ENCODE measurements around the gene PDE6D.

Gene PDE6D

GRCh38 chr2:231709981-231710798, 70.9 kb downstream of the PDE6D start:
- peak; percentile 88 for DNase-seq (ENCODE audit: low read depth)
- TF ChIP-seq MAX (IDR thresholded peaks at IDR 0.05; ENCODE audit: low read depth, low read length), result peak; percentile 95
- peak; percentile 47 for TF ChIP-seq CTCF (IDR thresholded peaks at IDR 0.05; ENCODE audit: low read depth, low read length)
- no peak for TF ChIP-seq POLR2A (IDR thresholded peaks at IDR 0.05; ENCODE audit: extremely low read depth, insufficient read length)
- TF ChIP-seq MYC (IDR thresholded peaks at IDR 0.05; ENCODE audit: low read depth, low read length), result peak; percentile 94
- peak overlapping the region; percentile 97 for H3K4me3 ChIP-seq (ENCODE audit: low read depth, low read length)

GRCh38 chr2:231709636-231709980, 71.5 kb downstream of the PDE6D start:
- no peak for TF ChIP-seq CTCF (IDR thresholded peaks at IDR 0.05; ENCODE audit: low read depth, low read length)
- TF ChIP-seq POLR2A (IDR thresholded peaks at IDR 0.05; ENCODE audit: extremely low read depth, insufficient read length), result no peak
- no peak for TF ChIP-seq MYC (IDR thresholded peaks at IDR 0.05; ENCODE audit: low read depth, low read length)
- no peak for TF ChIP-seq MAX (IDR thresholded peaks at IDR 0.05; ENCODE audit: low read depth, low read length)
- peak; percentile 68 for DNase-seq (ENCODE audit: low read depth)
- peak overlapping the region; percentile 97 for H3K4me3 ChIP-seq (ENCODE audit: low read depth, low read length)

- DNase-seq (ENCODE audit: low read depth), result peak; percentile 62
- no peak for TF ChIP-seq MAX (IDR thresholded peaks at IDR 0.05; ENCODE audit: low read depth, low read length)
- TF ChIP-seq POLR2A (IDR thresholded peaks at IDR 0.05; ENCODE audit: extremely low read depth, insufficient read length), result no peak
- TF ChIP-seq CTCF (IDR thresholded peaks at IDR 0.05; ENCODE audit: low read depth, low read length), result no peak
- no peak for TF ChIP-seq MYC (IDR thresholded peaks at IDR 0.05; ENCODE audit: low read depth, low read length)
- H3K4me3 ChIP-seq (ENCODE audit: low read depth, low read length), result peak overlapping the region; percentile 97
These were observed 72.1 kb downstream of the PDE6D start for GRCh38 chr2:231708773-231709635.

- DNase-seq (ENCODE audit: low read depth), result peak; percentile 100
- TF ChIP-seq POLR2A (IDR thresholded peaks at IDR 0.05; ENCODE audit: extremely low read depth, insufficient read length) (peak; percentile 96), CTCF (IDR thresholded peaks at IDR 0.05; ENCODE audit: low read depth, low read length) (no peak), MAX (IDR thresholded peaks at IDR 0.05; ENCODE audit: low read depth, low read length) (peak; percentile 24), MYC (IDR thresholded peaks at IDR 0.05; ENCODE audit: low read depth, low read length) (no peak; the same call in 1 of the 2 replicates)
- peak within 1 kb of the TSS; percentile 97 for H3K4me3 ChIP-seq (ENCODE audit: low read depth, low read length)
These were observed 72.9 kb downstream of the PDE6D start, which contains the start of gene PTMA for GRCh38 chr2:231707927-231708772. PTMA (plus strand) TSS chr2:231708525; CDS start chr2:231708707, 182 bp downstream.

- TF ChIP-seq CTCF (IDR thresholded peaks at IDR 0.05; ENCODE audit: low read depth, low read length) (no peak), MAX (IDR thresholded peaks at IDR 0.05; ENCODE audit: low read depth, low read length) (no peak), MYC (IDR thresholded peaks at IDR 0.05; ENCODE audit: low read depth, low read length) (no peak; the same call in 1 of the 2 replicates), POLR2A (IDR thresholded peaks at IDR 0.05; ENCODE audit: extremely low read depth, insufficient read length) (no peak)
- H3K4me3 ChIP-seq (ENCODE audit: low read depth, low read length), result peak overlapping the region; percentile 87
- DNase-seq (ENCODE audit: low read depth), result peak; percentile 72
These were observed 73.5 kb downstream of the PDE6D start for GRCh38 chr2:231707625-231707926.
